NCI-H345 treated with DMSO at 0.1 percent for 48 hours (cell line): ENCODE results near the gene DTNA.

Source experiments
- DNase-seq: peaks from one replicate; lab custom pipeline; 2025; ENCODE audit not compliant: unreplicated experiment; lab: John Stamatoyannopoulos, UW

DTNA gene

GRCh38 chr18:34928754-34929335 lies 218.7 kb downstream of the DTNA start:
- no peak for DNase-seq

DNA sequence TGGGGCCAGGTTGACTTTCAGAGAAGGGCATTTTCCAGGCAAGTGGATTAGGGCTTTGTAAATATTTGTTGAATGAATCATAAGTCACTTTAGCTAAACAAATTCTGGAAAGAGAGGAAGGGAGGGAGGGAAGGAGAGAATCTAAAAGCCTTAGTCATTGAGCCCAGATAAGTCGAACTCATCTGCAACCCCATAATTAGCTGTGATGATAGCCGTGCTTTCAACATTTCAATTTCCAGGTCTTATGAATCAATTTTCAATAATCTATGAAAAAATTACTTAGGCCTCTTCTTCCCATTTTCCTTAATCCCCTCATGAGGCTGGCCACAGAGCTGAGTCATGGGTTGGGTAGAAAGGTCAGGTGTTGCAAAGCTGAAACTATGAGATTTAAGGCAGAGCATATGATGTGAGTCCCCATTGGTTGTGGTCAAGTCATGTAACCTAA lies 219.3 kb downstream of the DTNA start:
- DNase-seq, result no peak

DNA sequence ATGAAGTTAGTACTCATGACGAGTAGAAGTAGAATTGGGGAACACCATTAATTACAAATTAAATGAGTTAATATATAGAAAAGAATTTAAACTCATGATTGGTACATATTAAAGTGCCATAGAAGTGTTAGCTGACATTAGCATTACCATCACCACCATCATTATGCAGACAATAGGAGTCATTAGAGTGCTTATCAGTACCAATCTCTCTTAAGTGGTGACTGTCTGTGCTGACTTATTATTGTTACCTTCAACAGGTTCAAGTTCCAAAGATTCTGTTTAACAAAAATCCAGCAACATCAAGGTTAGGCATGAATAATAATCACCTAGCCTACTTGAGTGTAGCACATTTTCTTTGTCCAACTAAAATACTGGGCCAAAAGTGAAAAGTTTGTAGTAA lies 222.3 kb downstream of the DTNA start:
- no peak for DNase-seq

- no peak for DNase-seq
Measured at GRCh38 chr18:34932792-34933466, 222.8 kb downstream of the DTNA start.

DNA sequence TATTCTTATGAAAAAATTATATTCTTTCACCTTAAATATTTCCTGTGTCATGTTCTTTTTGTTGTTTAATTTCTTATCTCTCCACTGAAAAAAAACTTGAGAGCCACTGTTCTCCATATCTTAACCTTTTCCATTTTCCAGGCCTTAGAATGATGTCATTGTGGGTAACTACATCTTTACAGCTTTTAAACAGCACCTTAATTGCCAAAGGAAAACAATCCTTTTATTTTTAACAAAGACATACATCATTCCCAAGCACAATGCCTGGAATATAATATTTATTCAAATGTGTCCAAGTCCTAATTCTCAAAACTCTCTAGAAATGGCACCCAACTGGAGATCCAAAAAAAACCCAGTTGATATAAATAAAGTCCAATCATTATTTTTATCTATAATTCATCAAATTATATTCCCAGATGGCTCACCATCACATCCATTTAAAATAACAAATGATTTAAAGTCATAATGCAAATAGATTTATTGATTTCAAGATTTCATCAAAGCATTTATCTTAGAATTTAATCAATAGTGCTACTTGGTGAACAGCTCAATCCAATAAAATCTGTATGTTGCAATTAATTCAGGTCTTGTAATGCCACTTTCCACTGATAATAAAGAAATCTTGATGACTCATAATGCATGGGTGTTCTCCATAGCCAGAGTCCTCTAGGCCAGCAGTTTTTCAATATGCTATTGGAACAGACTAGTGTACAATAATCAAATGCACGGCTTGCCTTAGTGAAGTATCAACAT lies 224.0 kb downstream of the DTNA start:
- DNase-seq, result no peak

- no peak for DNase-seq
Measured at GRCh38 chr18:34936772-34937171, 226.7 kb downstream of the DTNA start.

DNA sequence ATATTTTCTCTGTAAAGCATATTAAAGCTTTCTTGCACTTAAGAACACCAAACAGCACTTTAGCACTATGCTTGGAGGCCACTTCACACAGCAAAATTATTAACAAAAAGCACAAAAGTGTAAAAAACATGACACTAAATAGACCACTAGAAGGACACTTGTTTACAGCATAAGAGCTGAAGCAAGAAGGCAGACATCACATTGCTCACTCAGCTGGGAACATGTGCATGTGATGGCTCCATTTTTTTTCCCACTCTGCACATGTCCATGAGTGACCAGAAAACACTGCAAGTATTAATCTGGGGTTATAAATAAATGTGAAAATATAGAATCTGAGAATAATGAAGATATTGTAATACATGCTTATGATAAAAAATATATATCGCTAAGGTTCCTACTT lies 228.0 kb downstream of the DTNA start:
- no peak for DNase-seq
